GM19023 (cell line): ENCODE results near the gene PRKCE.

Experiments used
- ATAC-seq: cut with Tn5 transposase; IDR thresholded peaks from one replicate; pipeline ENCODE4 v1.9.1; 2021; ENCODE audit warnings: mild to moderate bottlenecking, moderate library complexity; ENCODE audit not compliant: unreplicated experiment

The PRKCE gene

DNA sequence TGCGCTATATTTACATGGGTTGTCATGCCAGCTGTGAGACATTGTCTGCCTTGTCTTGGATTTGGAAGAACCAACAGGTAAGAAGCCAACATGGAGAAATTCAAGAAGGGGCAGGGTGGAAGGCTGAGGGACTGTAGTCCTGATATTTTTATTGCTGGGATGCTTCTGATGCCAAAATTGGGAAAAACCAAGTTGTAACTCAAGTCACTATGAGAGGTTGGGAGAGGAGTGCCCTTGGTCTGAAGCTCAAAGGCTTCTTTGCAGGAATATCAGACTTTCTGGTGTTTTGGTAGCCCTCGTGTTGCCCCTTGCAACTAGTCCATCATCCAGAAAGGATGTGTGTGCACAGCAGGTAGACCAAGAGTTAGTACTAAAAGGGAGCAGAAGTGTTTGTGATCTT is 351.5 kb downstream of the PRKCE start:
- no peak for ATAC-seq

DNA sequence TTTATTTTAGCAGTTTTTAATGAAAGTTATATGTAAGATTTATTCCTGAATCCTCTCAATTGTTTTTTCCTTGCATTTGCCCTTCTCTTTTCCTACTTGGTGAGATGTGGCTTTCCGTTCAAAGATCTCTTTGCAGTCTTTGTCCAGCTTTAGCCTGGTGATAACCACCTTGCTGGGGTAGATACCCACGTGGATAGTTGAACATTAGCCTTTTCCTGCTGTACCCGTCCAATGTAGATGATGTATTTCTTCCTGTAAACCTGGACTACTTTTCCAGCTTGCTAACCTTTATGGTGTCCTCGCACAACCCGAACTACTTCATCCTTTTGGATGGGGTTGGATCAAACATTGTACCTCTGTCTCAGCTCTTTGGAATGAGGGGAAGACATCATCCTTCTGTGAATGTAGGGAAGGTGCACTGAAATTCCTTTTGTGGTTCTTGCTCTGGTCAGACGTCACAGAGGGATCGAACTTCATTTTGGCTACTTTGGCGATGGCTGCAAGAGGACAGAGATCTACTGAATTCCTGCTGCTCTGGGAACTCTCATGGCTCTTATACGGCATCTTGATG is 352.5 kb downstream of the PRKCE start:
- no peak for ATAC-seq

DNA sequence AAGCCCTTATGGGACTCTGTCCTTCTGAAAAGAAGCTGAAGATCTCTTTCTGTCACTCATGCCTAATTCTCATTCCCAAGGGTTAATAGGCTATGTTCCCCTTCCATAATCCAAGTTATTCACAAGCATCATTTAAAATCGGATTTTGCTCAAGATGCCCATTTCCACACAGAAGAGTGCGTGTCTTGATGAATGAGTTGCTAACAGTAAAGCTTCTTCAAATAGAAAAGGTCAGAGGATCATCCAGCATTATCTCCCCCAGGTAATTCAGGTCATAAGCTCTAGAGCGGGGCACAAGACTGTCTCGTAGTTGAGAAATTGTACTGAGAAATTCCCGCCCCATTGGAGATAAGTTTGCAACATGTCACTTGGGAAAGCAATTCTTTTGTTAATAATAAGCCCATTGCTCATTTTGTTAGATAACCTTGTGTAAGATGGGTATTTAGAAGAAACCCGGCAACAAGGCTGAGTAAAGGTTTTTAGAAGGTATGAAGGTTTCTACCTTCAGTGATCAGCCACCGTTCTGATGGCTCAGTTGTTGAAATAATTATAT is 355.1 kb downstream of the PRKCE start:
- ATAC-seq = no peak

DNA sequence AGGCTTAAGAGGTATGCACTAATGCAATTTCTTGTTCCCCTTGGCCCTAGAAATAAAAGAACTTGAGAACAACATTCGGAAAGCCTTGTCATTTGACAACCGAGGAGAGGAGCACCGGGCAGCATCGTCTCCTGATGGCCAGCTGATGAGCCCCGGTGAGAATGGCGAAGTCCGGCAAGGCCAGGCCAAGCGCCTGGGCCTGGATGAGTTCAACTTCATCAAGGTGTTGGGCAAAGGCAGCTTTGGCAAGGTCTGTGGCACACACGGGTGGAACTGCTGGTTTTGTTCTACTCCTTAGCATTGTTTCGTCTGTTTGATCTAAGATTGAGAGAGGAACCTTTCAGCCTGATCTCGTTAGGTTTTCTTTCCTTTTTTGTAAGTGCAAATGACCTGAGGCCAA is 355.9 kb downstream of the PRKCE start:
- no peak for ATAC-seq

DNA sequence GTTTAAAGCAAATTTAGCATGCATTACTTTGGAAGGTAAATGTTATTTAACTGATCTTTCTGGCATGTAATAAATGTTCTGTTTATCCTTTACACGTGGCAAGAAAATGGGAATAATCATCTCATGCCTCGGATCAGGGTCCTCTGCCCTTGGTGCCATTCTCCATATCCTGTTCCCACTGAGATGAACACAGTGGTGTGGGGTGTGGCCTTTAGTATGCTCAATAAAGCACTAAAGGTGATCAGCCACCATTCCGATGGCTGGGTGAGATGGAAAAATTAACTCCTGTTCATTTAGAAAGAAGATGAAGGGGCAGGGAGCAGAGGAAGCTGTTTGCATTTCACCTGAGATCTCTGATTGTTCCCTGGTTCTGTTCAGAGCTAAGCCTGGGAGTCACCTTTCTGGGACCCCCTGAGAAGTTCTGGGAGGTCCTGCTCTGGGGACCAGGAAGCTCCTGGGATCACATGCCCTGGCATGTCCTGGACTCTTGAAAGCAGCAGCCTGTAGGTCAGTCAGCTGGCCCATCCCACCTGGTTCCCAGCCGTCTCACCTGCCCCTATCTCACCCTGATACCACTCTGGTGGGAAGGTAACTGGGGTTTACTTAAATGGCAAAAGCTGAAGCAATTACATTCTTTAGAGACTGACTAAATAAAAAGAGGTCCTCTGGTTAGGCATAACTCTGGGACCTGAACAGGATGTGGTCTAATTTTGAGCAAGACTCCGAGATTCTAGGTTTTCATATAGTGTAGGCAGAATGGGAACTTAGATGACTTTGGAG is 356.8 kb downstream of the PRKCE start:
- ATAC-seq = no peak

DNA sequence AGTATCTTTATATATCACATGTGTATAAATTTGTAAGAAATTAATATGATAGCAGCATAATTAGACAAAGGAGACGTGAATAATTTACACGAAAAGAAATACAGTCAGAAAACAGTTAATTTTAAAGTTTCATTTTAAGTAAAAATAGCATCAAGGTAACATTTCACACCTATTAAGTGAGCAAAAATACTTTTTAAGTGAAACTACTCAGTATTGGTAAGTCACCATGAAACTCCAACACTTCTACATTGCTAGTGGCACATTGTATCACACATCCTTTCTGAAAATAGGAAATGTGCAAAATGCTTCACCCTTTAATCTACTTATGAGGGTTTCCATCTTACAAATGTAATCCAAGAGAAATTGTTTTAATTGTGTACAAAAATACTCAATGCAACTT is 357.8 kb downstream of the PRKCE start:
- no peak for ATAC-seq

DNA sequence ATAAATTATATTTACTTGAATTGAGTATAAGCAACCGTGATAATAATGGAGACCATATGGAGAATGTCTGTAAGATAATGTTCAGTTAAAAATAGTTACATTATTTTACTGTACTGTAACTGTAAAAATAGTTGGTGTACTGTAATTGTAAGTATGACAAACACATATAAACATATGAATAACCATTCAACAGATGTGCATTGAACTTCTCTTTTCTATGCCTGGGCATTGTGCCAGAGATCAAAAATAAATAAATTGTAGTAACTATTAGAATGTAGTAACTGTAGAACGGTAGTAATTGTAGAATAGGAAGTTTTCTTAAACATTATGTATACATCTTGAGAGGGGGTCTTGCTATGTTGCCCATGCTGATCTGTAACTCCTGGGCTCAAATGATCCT is 358.3 kb downstream of the PRKCE start:
- no peak for ATAC-seq

DNA sequence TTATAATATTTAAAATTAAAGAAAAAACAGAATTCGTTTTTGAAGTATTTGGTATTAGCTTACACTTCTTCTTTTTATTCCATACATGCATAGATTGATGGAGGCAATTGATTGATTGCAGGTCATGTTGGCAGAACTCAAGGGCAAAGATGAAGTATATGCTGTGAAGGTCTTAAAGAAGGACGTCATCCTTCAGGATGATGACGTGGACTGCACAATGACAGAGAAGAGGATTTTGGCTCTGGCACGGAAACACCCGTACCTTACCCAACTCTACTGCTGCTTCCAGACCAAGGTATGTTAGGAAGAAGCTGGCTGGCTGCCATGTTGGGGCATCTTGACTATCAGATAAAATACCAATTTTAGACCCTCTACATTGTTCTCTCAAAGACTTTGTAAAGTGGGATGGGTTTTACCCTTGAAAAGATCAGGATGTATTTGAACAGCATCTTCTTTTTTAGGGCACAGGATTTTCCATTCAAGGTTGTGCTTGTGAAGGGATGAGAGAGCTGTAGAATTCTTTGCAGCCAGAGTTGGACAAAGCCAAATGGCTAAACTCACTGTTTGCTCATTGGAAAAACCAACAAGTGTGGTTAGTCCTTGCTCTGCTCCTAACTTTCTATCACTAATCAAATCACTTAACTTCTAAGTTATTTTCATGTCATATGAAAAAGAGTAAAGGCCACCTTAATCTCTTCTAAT is 358.9 kb downstream of the PRKCE start:
- no peak for ATAC-seq

DNA sequence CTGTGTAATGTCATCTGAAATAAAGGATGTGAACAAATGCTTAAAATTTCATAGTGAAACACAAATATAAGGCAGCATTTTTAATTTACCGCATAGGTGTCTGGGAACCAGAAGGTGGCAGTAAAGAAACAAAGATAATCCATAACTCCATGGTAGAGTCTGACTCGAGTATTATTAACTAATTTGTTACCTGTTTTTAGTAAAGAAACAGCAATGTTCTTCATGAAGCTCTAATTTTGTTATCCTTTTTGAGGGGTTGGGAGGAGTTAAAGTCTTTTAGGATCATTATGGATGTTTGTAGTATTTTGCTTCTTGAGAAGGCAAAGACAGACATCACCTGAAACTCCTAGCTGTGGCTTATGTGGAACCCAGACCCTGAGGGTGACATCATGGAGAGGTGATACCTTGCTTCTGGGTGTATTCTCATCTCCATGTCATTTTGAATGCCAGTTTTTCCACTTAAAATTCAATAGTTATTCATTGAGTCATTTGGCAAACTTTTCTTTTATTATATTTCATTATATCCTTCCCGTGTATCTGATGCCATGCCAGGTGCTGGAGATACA is 359.5 kb downstream of the PRKCE start:
- ATAC-seq = no peak

DNA sequence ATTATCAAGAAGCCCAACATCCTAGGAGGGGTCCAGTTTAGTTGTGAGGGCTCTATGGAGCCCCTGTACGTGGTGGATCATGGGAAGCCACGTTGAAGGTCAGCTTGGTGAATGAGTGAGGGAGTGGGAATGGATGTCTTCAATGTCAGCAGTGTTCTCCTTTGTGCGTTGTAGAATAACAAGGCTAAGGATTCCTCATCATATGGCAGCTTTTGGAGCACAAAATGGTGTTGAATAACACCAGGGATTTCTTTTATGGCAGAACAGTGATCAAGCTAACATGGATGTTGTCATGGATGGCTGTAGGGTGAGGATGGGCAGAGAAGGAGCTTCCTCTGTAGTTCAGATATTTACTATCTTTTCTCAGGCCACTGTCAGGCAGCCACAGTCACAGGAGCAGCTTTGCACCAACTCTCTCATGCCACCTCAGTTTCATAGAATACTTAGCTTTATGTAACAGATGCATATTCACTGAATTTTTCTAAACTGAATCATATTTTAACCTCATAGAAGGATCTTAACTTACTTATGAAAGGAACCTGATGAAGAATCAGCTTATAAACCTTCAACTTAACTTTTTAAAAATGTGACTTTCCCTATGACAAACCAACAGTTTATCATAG is 361.3 kb downstream of the PRKCE start:
- ATAC-seq = no peak

DNA sequence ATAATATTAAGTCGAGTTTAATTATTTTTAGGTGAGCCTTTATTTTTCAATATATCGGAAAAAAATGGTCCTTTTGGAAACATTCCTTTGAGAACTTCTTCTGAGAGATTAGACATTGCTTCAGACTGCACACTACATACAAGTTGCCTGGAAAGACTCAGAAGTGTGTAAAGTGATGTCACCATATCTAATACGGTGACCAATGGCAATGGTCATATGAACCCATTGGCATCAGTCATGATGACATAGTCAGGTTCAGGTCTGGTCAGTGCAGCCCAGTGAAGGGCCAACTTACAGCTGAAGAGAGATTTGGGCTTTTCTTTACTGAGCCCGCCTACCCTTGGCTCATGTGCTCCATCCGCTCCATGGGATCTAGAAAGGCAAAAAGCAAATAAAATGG is 362.3 kb downstream of the PRKCE start:
- ATAC-seq = no peak

DNA sequence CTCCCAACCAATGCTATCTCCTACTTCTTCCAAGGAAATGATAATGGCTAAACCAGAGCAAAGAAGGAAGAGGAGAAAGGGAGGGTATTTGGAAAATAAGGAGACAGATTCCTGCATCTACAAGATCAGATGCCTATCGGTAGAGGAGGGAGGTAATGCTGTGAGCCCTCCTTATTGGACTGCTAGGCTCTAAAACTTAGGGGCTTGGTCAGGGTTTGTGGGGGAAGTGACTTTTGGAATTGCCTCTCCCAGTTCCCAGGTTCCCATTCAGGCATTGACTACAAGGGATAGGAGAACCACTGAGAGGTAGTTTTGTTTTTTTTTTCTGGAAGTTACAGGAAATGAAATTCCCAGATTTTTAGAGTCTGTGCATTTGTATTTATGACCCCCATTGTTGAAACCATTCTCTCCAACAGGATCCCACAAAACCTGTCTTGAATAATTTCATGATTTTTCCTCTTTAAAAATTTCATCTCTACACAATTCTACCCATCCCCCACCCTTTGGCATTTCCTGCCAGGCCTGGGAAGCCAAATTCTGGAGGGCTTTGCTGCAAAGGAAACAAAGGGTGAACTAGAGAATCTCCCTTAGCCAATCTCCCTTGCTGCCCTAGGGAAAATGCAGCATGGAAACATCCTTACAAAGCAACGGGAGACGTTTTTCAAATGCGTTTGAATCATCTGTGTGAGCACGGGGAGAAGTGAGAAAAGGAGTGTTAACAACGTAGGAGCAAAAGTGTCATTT is 363.6 kb downstream of the PRKCE start:
- ATAC-seq = no peak

DNA sequence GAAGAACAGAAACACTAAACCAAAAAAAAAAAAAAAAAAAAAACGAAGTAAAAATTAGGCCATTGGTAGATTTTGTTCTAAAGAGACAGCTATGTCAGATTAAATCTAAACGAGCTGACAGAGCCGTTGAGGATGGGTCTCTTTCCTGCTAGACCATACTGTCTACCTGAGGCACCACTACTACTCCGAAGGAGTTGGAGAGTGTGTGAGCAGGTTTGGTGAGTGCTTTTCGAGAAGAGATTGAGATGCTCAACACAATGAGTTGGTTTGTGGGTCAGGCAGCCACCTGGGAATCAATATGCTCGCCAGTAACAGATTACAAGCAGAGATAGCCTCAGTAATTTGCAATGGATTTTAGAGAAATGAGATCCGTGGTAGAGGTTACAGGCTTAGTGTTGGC is 364.2 kb downstream of the PRKCE start:
- no peak for ATAC-seq

DNA sequence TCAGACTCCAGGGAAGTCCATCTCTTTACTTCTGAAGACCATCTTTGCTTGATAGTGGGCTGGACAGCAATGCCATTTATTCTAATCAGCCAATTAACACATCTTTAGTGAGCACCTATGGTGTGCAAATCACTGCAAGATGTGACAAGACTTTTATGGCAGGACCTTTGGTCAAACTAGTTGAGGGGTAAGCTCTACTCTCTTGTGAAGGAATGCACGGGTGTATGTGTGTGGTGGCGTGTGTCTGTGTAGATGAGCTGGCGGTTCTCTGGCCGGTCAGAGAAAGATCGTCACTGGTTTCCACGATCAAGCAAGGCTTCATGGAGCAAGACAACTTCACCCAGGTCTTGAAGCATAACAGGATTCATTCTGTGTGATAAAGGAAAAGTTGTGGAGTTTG is 364.6 kb downstream of the PRKCE start:
- ATAC-seq = no peak

DNA sequence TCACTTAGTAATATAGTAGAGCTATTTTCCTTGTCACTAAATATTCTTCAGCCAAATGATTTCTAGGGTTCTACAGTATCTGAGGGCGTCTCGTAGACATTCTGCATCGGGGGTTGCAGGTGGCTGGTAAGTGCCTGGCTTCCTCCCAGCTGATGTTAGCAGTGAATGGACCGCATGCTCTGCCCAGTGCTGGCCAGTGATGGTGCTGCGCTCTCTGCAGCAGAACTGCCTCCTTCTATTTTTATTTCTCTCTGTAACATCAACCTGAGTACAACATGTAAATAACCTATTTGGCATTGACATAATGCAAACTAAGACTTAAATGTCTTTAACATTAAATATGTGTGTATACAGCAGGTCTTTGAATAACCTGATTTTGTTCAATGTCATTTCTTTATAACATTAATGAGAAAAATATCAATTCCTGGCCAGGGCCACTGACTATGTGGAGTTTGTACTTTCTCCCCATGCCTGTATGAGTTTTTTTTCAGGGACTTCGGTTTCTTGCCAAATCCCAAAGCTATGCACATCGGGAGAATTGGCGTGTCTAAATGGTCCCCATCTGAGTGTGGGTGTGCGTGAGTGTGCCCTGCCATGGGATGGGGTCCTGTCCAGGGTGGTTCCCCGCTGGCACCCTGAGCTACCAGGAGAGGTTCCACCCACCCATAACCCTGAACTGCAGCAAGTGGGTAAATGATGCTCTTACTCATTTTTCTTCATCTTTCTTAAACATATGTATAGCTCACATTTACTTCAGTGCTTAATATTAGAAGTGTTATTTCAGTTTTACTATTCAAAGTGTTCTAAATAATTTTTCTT is 367.5 kb downstream of the PRKCE start:
- no peak for ATAC-seq

DNA sequence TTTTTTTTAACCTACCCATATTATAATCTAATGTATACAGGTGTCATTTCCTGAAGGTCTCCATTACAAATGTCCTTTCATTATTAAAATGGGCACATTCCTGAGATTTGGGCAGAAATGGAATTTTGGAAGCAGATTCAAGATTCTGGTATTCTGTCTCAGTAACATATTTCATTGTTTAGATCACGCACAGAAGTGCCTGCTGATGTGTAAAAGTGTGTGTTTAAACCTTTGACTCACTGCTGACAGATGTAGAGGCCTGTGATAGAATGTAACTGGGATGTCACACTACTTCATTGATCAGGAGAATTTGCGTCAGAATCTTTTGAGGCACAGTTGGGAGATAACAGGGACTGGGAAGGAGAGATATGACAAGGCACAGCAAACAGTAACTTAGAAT is 368.9 kb downstream of the PRKCE start:
- no peak for ATAC-seq

DNA sequence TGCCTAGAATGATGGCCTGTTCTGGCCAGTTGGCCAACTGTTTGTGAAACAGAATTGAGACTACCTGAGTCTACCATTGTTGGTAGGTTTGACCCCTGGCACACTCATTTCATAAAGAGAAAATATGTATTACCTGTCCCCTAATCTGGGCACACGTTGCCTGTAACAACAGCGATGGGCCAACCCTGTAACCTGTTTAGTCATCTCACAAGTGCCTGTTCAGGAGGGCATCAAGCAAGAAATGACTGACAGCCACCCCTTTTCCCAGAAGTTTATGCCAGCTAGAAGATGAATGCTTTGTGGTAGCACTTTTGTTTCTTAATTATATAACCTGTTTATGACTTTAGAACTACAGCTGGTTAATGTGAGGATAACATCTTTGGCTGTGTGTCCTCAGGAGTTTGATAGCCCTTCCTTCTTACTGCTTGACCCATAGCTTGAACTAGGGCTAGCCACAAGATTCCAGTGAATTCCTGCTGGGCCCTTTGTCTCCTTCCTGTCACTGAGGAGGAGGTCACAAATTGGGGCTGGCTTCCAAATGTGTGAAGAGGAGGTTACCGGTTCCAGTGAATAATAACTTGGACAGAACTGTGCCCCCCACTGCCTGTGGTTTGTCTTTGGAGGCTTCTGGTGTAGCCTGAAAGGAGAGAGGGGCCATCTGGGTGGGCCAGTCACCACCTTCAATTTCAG is 371.8 kb downstream of the PRKCE start:
- ATAC-seq = no peak

DNA sequence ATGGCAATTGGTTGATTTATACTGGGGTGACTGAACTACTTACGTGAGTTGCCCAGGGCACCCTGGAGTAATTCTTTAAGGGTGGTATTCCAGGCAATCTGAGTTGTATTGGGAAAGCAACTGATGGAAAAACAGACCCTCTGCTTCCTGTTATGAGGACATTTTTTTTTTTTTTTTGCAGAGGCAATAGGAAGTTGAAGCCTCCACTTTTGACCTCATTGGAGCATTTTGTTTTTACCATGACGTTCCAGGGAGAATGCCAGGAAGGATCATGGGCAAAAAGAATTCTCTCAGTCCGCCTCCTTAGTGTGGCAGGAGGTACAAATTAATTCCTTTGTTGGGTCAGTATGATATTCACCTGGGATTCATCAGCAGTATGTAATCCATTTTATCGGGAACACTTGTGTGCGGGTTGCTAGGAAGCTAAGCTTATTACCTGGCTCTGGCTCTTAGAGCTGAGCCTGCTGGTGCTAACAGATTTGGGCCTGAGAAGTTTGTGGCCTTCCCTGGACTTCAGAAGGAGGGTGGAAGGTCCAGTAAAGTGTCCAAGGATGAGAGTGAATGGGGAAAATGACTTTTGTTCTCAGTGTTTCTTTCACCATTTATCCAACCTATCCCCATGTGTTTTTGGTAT is 372.8 kb downstream of the PRKCE start:
- no peak for ATAC-seq

DNA sequence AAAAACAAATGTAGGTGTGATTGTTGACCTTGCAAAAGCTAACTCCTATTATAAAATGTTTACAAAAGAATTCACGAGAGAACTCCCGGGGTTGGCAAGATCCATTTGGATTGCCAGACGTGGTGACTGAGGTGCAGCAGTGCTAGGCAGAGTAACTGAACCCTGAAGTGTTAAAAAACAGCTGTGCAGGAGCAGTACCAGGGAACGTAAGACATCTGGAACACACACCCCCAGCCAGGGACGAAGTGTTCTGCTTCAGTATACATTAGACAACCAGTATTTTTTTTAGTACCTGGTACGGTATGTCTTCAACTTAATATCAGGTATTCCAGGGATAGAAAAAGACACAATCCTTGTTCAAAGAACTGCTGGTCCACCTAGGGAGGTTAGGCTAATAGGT is 373.6 kb downstream of the PRKCE start:
- ATAC-seq = no peak
